ENCODE data around the gene RAB15.
A peak's percentile ranks its signal among the peaks of the same experiment; 100 is the strongest.

RAB15 gene

GRCh38 chr14:64990296-64990695, 18.2 kb upstream of the RAB15 start:
- no peak for DNase-seq (ENCODE audit: low spot score)

GRCh38 chr14:64987438-64987767, 15.3 kb upstream of the RAB15 start:
- no peak for DNase-seq (ENCODE audit: low spot score)

- DNase-seq (ENCODE audit: low spot score) = peak; percentile 95
Observed at GRCh38 chr14:64986648-64987437, 14.7 kb upstream of the RAB15 start, which contains the start of gene FNTB. Gene FNTB, plus strand, starts transcription at chr14:64986895. Its CDS starts 59 bp downstream, at chr14:64986954.

GRCh38 chr14:64983439-64984310, 11.5 kb upstream of the RAB15 start:
- peak; percentile 70 for DNase-seq (ENCODE audit: low spot score)

GRCh38 chr14:64979336-64980074, 7.4 kb upstream of the RAB15 start:
- DNase-seq (ENCODE audit: low spot score) = no peak

- no peak for DNase-seq (ENCODE audit: low spot score)
Observed at GRCh38 chr14:64974563-64974962, 2.4 kb upstream of the RAB15 start.

- no peak for DNase-seq (ENCODE audit: low spot score)
Observed at GRCh38 chr14:64973826-64974225, 1.7 kb upstream of the RAB15 start.

GRCh38 chr14:64973026-64973442, 898 bp upstream of the RAB15 start:
- DNase-seq (ENCODE audit: low spot score) = no peak

GRCh38 chr14:64971491-64971942, 619 bp downstream of the RAB15 start:
- no peak for DNase-seq (ENCODE audit: low spot score)

- DNase-seq (ENCODE audit: low spot score) = no peak
Observed at GRCh38 chr14:64970776-64971477, 1.2 kb downstream of the RAB15 start.

GRCh38 chr14:64970041-64970440, 2.1 kb downstream of the RAB15 start:
- no peak for DNase-seq (ENCODE audit: low spot score)

- no peak for DNase-seq (ENCODE audit: low spot score)
Observed at GRCh38 chr14:64968651-64969050, 3.5 kb downstream of the RAB15 start.

GRCh38 chr14:64968167-64968566, 4.0 kb downstream of the RAB15 start:
- DNase-seq (ENCODE audit: low spot score) = no peak

GRCh38 chr14:64966976-64967375, 5.2 kb downstream of the RAB15 start:
- DNase-seq (ENCODE audit: low spot score) = no peak

GRCh38 chr14:64965356-64966000, 6.7 kb downstream of the RAB15 start:
- no peak for DNase-seq (ENCODE audit: low spot score)

GRCh38 chr14:64963611-64964010, 8.5 kb downstream of the RAB15 start:
- no peak for DNase-seq (ENCODE audit: low spot score)

- DNase-seq (ENCODE audit: low spot score) = no peak
Observed at GRCh38 chr14:64960762-64961276, 11.3 kb downstream of the RAB15 start.

- no peak for DNase-seq (ENCODE audit: low spot score)
Observed at GRCh38 chr14:64958743-64959142, 13.4 kb downstream of the RAB15 start.

GRCh38 chr14:64958201-64958600, 13.9 kb downstream of the RAB15 start:
- no peak for DNase-seq (ENCODE audit: low spot score)

- DNase-seq (ENCODE audit: low spot score) = no peak
Observed at GRCh38 chr14:64956697-64957406, 15.3 kb downstream of the RAB15 start.
